GM19395 (cell line): Measurements from ENCODE around the gene ARHGEF7.
"Not testable (repeated sequence)": the region's sequence is repeated elsewhere in the genome, so short reads cannot be mapped to it uniquely, and the experiment has no call there.

Experiments
- ATAC-seq: cut with Tn5 transposase; IDR thresholded peaks from one replicate; pipeline ENCODE4 v1.9.1; 2021; ENCODE audit warnings: mild to moderate bottlenecking, moderate library complexity; ENCODE audit not compliant: unreplicated experiment

Gene ARHGEF7, protein sequence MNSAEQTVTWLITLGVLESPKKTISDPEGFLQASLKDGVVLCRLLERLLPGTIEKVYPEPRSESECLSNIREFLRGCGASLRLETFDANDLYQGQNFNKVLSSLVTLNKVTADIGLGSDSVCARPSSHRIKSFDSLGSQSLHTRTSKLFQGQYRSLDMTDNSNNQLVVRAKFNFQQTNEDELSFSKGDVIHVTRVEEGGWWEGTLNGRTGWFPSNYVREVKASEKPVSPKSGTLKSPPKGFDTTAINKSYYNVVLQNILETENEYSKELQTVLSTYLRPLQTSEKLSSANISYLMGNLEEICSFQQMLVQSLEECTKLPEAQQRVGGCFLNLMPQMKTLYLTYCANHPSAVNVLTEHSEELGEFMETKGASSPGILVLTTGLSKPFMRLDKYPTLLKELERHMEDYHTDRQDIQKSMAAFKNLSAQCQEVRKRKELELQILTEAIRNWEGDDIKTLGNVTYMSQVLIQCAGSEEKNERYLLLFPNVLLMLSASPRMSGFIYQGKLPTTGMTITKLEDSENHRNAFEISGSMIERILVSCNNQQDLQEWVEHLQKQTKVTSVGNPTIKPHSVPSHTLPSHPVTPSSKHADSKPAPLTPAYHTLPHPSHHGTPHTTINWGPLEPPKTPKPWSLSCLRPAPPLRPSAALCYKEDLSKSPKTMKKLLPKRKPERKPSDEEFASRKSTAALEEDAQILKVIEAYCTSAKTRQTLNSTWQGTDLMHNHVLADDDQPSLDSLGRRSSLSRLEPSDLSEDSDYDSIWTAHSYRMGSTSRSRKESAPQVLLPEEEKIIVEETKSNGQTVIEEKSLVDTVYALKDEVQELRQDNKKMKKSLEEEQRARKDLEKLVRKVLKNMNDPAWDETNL

DNA sequence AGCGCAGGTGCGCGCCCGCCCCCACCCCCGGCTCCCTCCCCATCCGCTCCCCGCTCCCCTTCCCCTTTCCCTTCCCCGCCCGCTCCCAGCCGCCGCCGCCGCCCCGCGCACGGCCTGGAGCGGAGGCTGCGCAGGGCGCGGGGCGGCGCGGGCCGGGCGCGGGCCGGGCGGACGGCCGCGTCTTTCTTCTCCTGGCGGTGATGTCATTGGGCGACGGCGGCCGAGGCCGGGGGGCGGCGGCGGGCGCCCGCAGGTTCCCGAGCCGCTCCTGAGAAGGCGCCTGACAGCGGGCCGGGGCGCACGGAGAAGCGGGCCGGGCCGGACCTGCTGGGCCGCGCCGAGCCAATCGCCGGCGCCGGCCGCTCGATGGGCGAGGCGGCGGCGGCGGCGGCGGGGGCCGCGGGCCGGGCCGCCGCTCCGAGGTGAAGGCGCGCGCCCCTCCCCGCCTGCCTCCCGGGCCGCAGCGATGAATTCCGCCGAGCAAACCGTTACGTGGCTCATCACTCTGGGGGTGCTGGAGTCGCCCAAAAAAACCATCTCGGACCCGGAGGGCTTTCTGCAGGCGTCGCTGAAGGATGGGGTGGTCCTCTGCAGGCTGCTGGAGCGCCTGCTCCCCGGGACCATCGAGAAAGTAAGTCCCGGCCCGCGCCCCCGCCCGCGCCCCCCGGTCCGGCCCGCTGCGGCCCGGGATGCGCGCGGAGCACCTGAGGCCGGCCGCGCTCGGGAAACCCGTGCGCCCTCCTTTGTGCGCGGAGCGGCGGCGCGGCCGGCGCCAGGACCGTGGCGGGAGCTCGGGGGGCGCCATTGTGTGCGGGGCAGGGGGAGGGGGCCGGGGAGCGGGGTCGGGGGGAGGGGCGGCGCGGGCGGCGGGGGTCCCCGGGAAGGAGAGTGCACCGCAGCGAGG lies at the start of gene ARHGEF7:
Gene ARHGEF7, plus strand, starts transcription at position 250 of the 904 bp plus-strand sequence. Its CDS starts 217 bp downstream, at position 467.
- ATAC-seq = peak; percentile 47

DNA sequence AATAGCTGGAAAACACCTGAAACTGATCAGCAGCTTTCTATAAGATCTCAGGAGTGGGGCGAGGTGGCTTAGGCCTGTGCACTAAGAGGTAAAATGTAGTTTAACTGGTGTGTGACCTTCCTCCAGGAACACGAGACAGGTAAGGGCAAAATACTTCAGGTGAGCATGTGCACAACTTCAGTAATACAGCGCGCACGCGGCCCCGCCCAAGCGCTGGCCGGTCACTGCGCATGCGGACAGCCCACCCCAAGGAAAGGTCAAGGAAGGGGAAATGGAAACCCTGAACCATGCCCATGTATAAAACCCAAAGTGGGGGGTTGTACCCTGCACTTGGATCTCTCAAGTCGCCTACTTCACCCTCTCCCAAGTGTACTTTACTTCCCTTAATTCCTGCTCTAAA lies 49.4 kb upstream of the ARHGEF7 start:
- ATAC-seq = no peak

- ATAC-seq = no peak
These were observed 48.6 kb upstream of the ARHGEF7 start for GRCh38 chr13:111066544-111066943.

DNA sequence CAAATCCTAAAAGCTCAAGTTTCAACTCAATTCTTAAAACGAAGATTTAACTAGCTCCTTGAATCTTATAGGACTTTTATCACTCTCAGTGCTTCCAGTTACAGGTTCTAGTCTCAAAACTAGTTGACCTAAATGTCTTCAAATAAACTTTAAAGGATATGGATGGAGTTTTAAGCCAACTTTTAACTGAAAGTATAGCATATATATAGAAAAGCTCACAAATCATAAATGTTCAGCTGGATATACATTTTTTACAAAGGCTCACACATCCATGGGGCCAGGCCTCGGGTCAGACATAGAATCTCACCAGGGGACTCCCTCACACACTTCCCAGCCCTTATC lies 47.1 kb upstream of the ARHGEF7 start:
- ATAC-seq = no peak

GRCh38 chr13:111071120-111071519 lies 44.0 kb upstream of the ARHGEF7 start:
- not testable (repeated sequence) for ATAC-seq

- ATAC-seq = not testable (repeated sequence)
These were observed 43.6 kb upstream of the ARHGEF7 start for GRCh38 chr13:111071526-111071925.

DNA sequence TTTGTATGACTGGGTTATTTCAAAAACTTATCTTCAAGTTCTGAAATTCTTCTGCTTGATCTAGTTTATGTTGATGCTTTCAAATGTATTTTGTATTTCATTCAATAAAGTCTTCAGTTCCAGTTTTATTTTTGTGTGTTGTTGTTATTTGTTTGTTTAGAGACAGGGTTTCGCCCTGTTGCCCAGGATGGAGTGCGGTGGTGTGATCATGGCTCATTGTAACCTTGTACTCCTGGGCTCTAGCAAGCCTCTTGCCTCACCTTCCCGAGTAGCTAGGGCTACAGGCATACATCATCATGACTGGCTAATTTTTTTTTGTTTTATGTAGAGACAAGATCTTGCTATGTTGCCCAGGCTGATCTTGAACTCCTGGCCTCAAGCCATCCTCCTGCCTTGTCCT lies 40.3 kb upstream of the ARHGEF7 start:
- no peak for ATAC-seq

- no peak for ATAC-seq
These were observed 38.7 kb upstream of the ARHGEF7 start for GRCh38 chr13:111076155-111077013.

GRCh38 chr13:111079375-111079774 lies 35.7 kb upstream of the ARHGEF7 start:
- ATAC-seq = no peak

DNA sequence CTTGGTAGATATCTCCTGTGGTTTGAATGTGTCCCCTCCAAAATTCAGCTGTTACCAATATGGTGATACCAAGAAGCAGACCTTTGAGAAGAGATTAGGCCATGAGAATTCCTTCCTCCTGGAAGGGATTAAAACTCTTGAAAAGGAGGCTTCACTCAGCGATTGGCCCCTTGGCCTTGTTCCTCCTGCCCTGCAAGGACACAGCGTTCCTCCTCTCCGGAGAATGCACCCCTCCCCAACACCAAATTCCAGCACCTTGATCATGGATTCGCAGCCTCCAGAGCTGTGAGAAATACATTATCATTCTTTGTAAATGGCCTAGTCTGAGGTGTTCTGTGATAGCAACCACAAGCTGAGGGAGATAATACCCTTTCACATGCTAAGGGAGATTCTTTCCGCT lies 34.5 kb upstream of the ARHGEF7 start:
- ATAC-seq = no peak

DNA sequence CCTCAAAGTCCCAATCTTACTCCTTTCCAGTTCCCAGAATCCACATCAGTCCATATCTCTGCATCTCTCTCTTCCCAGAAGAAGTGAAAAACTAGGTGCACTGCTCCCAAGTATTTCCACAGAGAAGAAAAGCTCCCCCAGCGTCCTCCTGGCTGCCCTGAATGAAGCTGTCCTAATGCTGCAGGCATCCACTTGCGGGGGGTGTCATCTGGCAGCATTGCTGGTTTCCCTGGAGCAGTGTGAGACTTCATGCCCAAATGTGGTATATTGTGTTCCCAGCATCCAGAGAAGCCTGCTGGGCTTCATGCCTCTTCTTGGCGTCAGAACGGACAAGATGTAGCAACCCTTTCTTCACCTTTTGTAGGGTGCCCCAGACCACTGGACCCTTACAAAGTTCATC lies 32.9 kb upstream of the ARHGEF7 start:
- ATAC-seq = no peak

DNA sequence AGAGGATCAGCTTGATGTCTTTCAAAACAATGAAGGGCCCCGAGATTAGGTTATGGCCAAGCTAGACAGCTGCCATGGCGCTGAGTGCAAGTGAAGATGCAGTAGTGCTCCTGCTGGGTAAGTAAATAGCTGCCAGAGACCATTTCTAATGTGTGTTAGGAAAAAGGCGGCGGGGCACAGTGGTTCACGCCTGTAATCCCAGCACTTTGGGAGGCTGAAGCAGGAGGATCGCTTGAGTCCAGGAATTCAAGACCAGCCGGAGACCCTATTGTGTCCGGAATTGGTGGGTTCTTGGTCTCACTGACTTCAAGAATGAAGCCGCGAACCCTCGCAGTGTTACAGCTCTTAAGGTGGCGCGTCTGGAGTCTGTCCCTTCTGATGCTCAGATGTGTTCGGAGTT lies 32.3 kb upstream of the ARHGEF7 start:
- ATAC-seq = not testable (repeated sequence)

- not testable (repeated sequence) for ATAC-seq
These were observed 31.4 kb upstream of the ARHGEF7 start for GRCh38 chr13:111083693-111084092.

- no peak for ATAC-seq
These were observed 24.9 kb upstream of the ARHGEF7 start for GRCh38 chr13:111090169-111090568.

DNA sequence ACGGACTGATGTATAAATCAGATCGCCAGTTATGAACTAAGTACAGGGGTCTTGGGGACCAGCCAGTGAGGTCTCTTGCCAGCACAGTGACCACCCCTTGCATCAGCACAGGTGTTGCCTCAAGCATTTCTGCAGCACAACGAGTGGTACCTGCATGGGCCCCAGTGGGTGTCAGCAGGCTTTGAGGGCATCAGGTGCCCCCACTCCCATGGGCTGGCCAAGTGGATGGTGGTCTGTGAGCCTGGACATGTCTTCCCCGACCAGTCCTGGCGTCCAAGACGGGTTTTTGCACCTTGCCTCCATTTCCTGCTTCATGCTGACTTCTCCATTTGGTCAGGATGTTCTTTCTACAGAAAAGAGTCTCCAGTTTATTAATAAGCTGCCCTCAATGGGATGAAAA lies 22.4 kb upstream of the ARHGEF7 start:
- no peak for ATAC-seq

DNA sequence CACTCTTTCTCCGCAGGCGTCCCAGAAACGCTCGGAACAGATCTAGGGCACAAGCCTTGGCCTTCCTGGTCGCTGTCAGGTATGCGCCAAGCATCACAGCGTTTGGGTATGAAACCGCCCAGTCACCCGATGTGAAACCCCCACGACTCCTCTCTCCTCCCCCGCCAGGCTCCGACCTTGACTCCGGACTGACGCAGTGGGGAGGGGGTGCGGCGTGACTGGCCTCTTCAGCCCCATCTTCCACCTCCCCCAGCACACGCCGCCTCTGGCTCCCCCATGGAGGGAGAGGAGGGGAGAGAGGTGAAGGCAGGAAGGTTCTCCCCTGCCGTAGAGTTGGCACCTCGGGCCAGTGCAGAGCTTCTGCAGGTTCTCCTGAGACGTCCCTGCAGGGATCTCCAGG lies 22.0 kb upstream of the ARHGEF7 start:
- no peak for ATAC-seq

DNA sequence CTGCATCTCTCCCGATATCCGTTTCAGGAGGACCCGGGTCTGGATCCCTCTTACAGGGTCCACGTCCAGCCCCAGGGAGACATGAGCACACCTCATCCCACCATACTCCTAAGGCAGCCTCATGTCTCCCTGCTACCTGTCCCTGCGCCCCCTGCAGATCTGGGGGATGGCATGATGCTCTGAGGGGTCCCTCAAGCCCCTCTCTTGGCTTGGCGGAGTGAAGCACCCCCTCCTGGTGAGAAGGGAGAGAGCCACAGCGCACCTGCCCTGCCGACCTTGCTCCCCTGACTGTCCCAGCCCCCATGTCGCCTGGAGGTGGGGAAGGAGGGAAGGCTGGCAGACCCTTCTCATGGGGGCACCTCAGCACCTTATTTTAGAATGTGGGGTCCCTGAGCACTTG lies 21.5 kb upstream of the ARHGEF7 start:
- no peak for ATAC-seq

DNA sequence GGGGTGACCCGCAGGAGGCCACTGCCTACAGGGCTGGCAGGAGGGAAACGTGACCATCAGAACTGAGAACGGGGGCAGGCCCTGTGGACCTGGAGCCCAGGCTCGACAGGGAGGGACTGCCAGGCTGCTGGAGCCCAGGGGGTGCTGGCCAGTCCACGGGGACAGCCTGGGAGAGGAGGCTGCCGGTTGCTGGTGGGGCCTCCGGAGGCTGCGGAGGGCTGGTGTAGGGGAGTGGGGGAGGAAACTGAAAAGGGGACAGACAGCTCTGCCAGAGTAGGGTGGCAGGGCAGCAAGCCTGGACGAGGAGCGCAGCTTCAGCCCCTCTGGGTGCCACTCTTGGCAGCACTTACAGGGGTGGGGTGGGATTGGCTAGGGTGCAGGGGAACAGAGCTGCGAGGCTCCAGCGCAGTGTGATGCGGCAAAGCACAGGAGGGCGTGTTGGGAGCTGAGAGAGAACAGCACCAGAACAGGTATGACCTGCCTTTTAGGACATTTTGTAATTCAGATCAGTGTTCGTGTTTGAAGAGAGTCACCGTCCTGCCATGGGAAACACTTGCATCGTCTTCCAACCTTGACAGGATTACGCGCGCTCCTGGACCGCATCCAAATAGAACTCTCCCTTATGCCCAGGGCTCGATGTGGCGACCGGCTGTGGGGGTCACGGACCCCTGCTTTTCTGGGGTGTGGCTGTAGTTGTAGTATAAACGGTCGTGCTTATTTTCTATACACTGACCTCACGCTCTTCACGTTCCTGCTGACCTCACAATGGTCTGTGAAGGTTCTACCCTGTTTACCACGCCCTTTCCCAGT lies 19.9 kb upstream of the ARHGEF7 start:
- ATAC-seq = no peak

- ATAC-seq = no peak
These were observed 19.1 kb upstream of the ARHGEF7 start for GRCh38 chr13:111095911-111096501.
